Kidney (tissue), 14 donors: ENCODE measurements around the gene NSG2. TPM values are rescaled to one million over a fixed set of nuclear protein-coding genes. Genes with fewer than 3 reads are reported as not detected.

ENCODE experiments used
- DNase-seq, 5 donors: peaks; one replicate each; pipeline ENCODE4 v3.0.0-alpha.2; 2013 to 2020
- FAIRE-seq: peaks from 2 replicates; lab custom pipeline; 2012; peaks lifted over from hg19 to GRCh38; lab: Jason Lieb, UNC
- H3K27ac ChIP-seq, 2 donors: one replicate each; pipeline ENCODE4 v1.7.0; 2013; ENCODE audit warnings: low read depth in 2 of 2, low read length in 2 of 2, inconsistent platforms in 1 of 2
- H3K27me3 ChIP-seq: one replicate; pipeline ENCODE4 v1.7.1; 2013; ENCODE audit warnings: low read length, inconsistent platforms; ENCODE audit not compliant: control insufficient read depth, insufficient read depth
- H3K36me3 ChIP-seq, 3 donors: one replicate each; pipeline versions ENCODE4 v1.7.0 to v1.7.1; 2013; ENCODE audit warnings: low read length in 3 of 3, control low read depth in 1 of 3, inconsistent platforms in 1 of 3; ENCODE audit not compliant: insufficient read depth in 3 of 3, control insufficient read depth in 2 of 3
- H3K4me1 ChIP-seq, 3 donors: one replicate each; pipeline versions ENCODE4 v1.7.0 to v1.7.1; 2013; ENCODE audit warnings: low read length in 3 of 3, inconsistent platforms in 1 of 3, low read depth in 1 of 3; ENCODE audit not compliant: control insufficient read depth in 2 of 3, insufficient read depth in 2 of 3
- H3K4me3 ChIP-seq, 3 donors: one replicate each; pipeline versions ENCODE4 v1.7.0 to v1.8.1; 2013; ENCODE audit warnings: low read length in 3 of 3, control low read depth in 1 of 3, inconsistent platforms in 1 of 3
- H3K9ac ChIP-seq, 3 donors: one replicate each; pipeline versions ENCODE4 v1.7.0 to v1.7.1; 2013; ENCODE audit warnings: low read length in 3 of 3, control low read depth in 1 of 3, inconsistent platforms in 1 of 3
- H3K9me3 ChIP-seq, 3 donors: one replicate each; pipeline versions ENCODE4 v1.7.0 to v1.7.1; 2013; ENCODE audit warnings: low read length in 3 of 3, control low read depth in 1 of 3, inconsistent platforms in 1 of 3; ENCODE audit not compliant: control insufficient read depth in 2 of 3, insufficient read depth in 1 of 3
- CTCF ChIP-seq: IDR thresholded peaks from 3 replicates; pipeline ENCODE4 v1.5.1; 2012; ENCODE audit warnings: mild to moderate bottlenecking, moderate library complexity, borderline replicate concordance; ENCODE audit not compliant: insufficient read depth; ENCODE audit errors: extremely low read depth
- intact Hi-C: fragments of 100-400 bp; cut with DNase I; formaldehyde crosslinking; loops from one replicate; pipeline ENCODE4 v1.11.1; 2022
- polyA plus RNA-seq: library from polyadenylated mRNA; stranded (reverse); fragments of 350-450 nt; fragmentation: Illumina TruSeq; extraction: RNeasy Lipid Tissue Mini Kit (QIAGEN cat#74804); gene quantifications from one replicate; pipeline ENCODE4 v1.2.3, GENCODE V29; 2014; ENCODE audit warnings: low read depth, low replicate concordance; ENCODE audit not compliant: insufficient read depth
- total RNA-seq: library from RNA; stranded (reverse); fragmentation: NEBNext Ultra II Directional; extraction: Animal tissue kit (Norgen Biotek cat#: 25700); gene quantifications from one replicate; pipeline ENCODE4 v1.2.1, GENCODE V29; 2021
- donor health status: control.
- donor health status: control.
- donor health status: control.
- donor health status: control.
- donor health status: control.
- donor health status: DM: yes; HTN: yes; CAD: no.
- donor health status: Normal renal cell carcinoma (clear cell type).

Gene NSG2
- total and polyA plus RNA-seq, 2 donors from 2014 or later: 0.41 TPM; not detected in 1

GRCh38 chr5:174106997-174107655 is 61.6 kb downstream of the NSG2 start:
- Histone ChIP-seq H3K27ac (no peak overlapping the region), H3K9me3 (no peaks in the 10 kb centered on the region), H3K4me3 (no peak overlapping the region), H3K4me1 (no peaks in the 10 kb centered on the region), H3K36me3 (no peaks in the 10 kb centered on the region), H3K9ac (no peak overlapping the region), H3K27me3 (no peaks in the 10 kb centered on the region)
- no peak for TF ChIP-seq CTCF
- no peak for DNase-seq
- intact Hi-C loops: no loop called here
- no peak for FAIRE-seq

- no peak overlapping the region for H3K9ac ChIP-seq
- no peak for DNase-seq
- H3K4me3 ChIP-seq: no peak overlapping the region
- intact Hi-C loops: no loop called here
- no peaks in the 10 kb centered on the region for H3K9me3 ChIP-seq
- H3K4me1 ChIP-seq: no peaks in the 10 kb centered on the region
- FAIRE-seq: no peak
- no peak overlapping the region for H3K27ac ChIP-seq
- TF ChIP-seq CTCF: no peak
- no peaks in the 10 kb centered on the region for H3K36me3 ChIP-seq
- no peaks in the 10 kb centered on the region for H3K27me3 ChIP-seq
These were observed 63.2 kb downstream of the NSG2 start for GRCh38 chr5:174108745-174109144.

GRCh38 chr5:174109698-174110260 is 64.3 kb downstream of the NSG2 start:
- no peaks in the 10 kb centered on the region for H3K9me3 ChIP-seq
- H3K27ac ChIP-seq: no peak overlapping the region
- TF ChIP-seq CTCF: no peak
- no peak overlapping the region for H3K4me3 ChIP-seq
- H3K36me3 ChIP-seq: no peaks in the 10 kb centered on the region
- H3K27me3 ChIP-seq: no peaks in the 10 kb centered on the region
- DNase-seq (no peak), FAIRE-seq (no peak)
- H3K4me1 ChIP-seq: no peaks in the 10 kb centered on the region
- no peak overlapping the region for H3K9ac ChIP-seq
- intact Hi-C loops: no loop called here
